Effector CD8-positive, alpha-beta T cell (primary cell): Measurements from ENCODE around the gene FAM90A1.
"Not testable (repeated sequence)": the region's sequence is repeated elsewhere in the genome, so short reads cannot be mapped to it uniquely, and the experiment has no call there.

Experiments
- DNase-seq: peaks from one replicate; lab custom pipeline; 2025; lab: John Stamatoyannopoulos, UW
- total RNA-seq, 4 experiments: gene quantifications; one replicate each; lab custom pipeline; 2026; lab: John Stamatoyannopoulos, UW

The FAM90A1 gene
- 0 to 0.37 (median 0) reads per million in 4 experiments for total RNA-seq

GRCh38 chr12:8226992-8227731, at the start of gene FAM90A1:
Gene FAM90A1 (minus strand): TSS chr12:8227618. CDS start chr12:8224832, 2,786 bp downstream.
- DNase-seq, result not testable (repeated sequence)

- not testable (repeated sequence) for DNase-seq
Measured at GRCh38 chr12:8276397-8276796, 49.0 kb upstream of the FAM90A1 start.

GRCh38 chr12:8266706-8267105, 39.3 kb upstream of the FAM90A1 start:
- not testable (repeated sequence) for DNase-seq

GRCh38 chr12:8264236-8264635, 36.8 kb upstream of the FAM90A1 start:
- DNase-seq, result not testable (repeated sequence)

- not testable (repeated sequence) for DNase-seq
Measured at GRCh38 chr12:8261111-8261554, 33.7 kb upstream of the FAM90A1 start.

- DNase-seq, result not testable (repeated sequence)
Measured at GRCh38 chr12:8256356-8256755, 28.9 kb upstream of the FAM90A1 start.

- not testable (repeated sequence) for DNase-seq
Measured at GRCh38 chr12:8254705-8255104, 27.3 kb upstream of the FAM90A1 start.

GRCh38 chr12:8252056-8252818, 24.8 kb upstream of the FAM90A1 start:
- not testable (repeated sequence) for DNase-seq

- not testable (repeated sequence) for DNase-seq
Measured at GRCh38 chr12:8251616-8252015, 24.2 kb upstream of the FAM90A1 start.

GRCh38 chr12:8246941-8247535, 19.6 kb upstream of the FAM90A1 start:
- DNase-seq, result not testable (repeated sequence)

GRCh38 chr12:8243682-8244161, 16.3 kb upstream of the FAM90A1 start:
- DNase-seq, result peak; percentile 66

- DNase-seq, result peak; percentile 99
Measured at GRCh38 chr12:8242880-8243681, 15.7 kb upstream of the FAM90A1 start.

- DNase-seq, result not testable (repeated sequence)
Measured at GRCh38 chr12:8242622-8242879, 15.1 kb upstream of the FAM90A1 start.

- peak; percentile 28 for DNase-seq
Measured at GRCh38 chr12:8241917-8242621, 14.7 kb upstream of the FAM90A1 start.

- not testable (repeated sequence) for DNase-seq
Measured at GRCh38 chr12:8240340-8241114, 13.1 kb upstream of the FAM90A1 start.

- not testable (repeated sequence) for DNase-seq
Measured at GRCh38 chr12:8237031-8237430, 9.6 kb upstream of the FAM90A1 start.

- not testable (repeated sequence) for DNase-seq
Measured at GRCh38 chr12:8235316-8236157, 8.1 kb upstream of the FAM90A1 start.

- DNase-seq, result not testable (repeated sequence)
Measured at GRCh38 chr12:8234746-8235145, 7.3 kb upstream of the FAM90A1 start.

GRCh38 chr12:8233935-8234495, 6.6 kb upstream of the FAM90A1 start:
- not testable (repeated sequence) for DNase-seq
